Neural crest cell (in vitro differentiated cells): ENCODE data around the gene CTIF. TPM values are rescaled to one million over a fixed set of nuclear protein-coding genes. Genes with fewer than 3 reads are reported as not detected.

Source experiments
- DNase-seq: peaks from one replicate; pipeline ENCODE4 v3.0.0; 2021; ENCODE audit warnings: low read depth, mixed read lengths, low spot score
- H3K27ac Mint-ChIP-seq: one replicate; pipeline ENCODE4 v1.8.0; 2021; ENCODE audit warnings: mild to moderate bottlenecking, mixed read lengths; ENCODE audit not compliant: unreplicated experiment
- H3K27me3 Mint-ChIP-seq: 2 replicates; pipeline ENCODE4 v1.8.0; 2021; ENCODE audit warnings: low read depth, mild to moderate bottlenecking, mixed read lengths
- H3K36me3 Mint-ChIP-seq: 2 replicates; pipeline ENCODE4 v1.8.0; 2021; ENCODE audit warnings: low read depth, mild to moderate bottlenecking, mixed read lengths
- H3K4me1 Mint-ChIP-seq: 2 replicates; pipeline ENCODE4 v1.8.0; 2021; ENCODE audit warnings: mixed read lengths
- H3K4me3 Mint-ChIP-seq: one replicate; pipeline ENCODE4 v1.8.0; 2021; ENCODE audit warnings: mild to moderate bottlenecking, mixed read lengths
- H3K9me3 Mint-ChIP-seq: 2 replicates; pipeline ENCODE4 v1.8.0; 2021; ENCODE audit warnings: mixed read lengths
- total RNA-seq: library from RNA; stranded (reverse); gene quantifications from 2 replicates; pipeline ENCODE4 v1.2.1, GENCODE V29; 2021
- TF ChIP-seq, protein P1 (sequence below): fragments of 200-600 bp; sonication (generic); conservative IDR thresholded peaks from 2 replicates; pipeline ENCODE4 v1.5.0; 2021; ENCODE audit warnings: antibody characterized with exemption, mild to moderate bottlenecking

The CTIF gene
- total RNA-seq, 1 donor from 2014 or later, result 52.6 TPM

DNA sequence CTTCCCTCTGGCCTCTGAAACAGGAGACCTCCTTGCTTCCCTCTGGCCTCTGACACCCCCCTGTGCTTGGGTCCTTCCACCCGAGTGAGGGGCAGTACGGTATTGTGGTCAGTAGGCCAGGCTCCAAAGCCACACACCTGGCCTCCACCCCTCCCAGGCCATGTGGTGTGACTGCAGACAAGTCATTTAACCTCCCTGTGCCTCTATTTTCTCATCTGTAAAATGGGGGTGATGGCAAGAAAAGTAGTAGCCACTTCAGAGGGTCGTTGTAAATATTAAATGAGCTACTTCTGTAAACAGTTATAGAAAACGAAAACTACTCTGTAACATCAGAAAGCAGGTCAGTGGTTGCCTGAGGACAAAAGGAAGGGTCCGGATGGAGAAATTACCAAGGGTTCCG is 337.8 kb downstream of the CTIF start:
- TF ChIP-seq, protein P1, sequence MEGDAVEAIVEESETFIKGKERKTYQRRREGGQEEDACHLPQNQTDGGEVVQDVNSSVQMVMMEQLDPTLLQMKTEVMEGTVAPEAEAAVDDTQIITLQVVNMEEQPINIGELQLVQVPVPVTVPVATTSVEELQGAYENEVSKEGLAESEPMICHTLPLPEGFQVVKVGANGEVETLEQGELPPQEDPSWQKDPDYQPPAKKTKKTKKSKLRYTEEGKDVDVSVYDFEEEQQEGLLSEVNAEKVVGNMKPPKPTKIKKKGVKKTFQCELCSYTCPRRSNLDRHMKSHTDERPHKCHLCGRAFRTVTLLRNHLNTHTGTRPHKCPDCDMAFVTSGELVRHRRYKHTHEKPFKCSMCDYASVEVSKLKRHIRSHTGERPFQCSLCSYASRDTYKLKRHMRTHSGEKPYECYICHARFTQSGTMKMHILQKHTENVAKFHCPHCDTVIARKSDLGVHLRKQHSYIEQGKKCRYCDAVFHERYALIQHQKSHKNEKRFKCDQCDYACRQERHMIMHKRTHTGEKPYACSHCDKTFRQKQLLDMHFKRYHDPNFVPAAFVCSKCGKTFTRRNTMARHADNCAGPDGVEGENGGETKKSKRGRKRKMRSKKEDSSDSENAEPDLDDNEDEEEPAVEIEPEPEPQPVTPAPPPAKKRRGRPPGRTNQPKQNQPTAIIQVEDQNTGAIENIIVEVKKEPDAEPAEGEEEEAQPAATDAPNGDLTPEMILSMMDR, result no peak
- H3K9me3 Mint-ChIP-seq, result no peaks in the 10 kb centered on the region
- no peaks in the 10 kb centered on the region for H3K36me3 Mint-ChIP-seq
- no peak for DNase-seq
- H3K4me1 Mint-ChIP-seq, result peaks cover 9% of the 10 kb centered on the region
- no peaks in the 10 kb centered on the region for H3K27me3 Mint-ChIP-seq
- peak overlapping the region; percentile 35 for H3K27ac Mint-ChIP-seq
- H3K4me3 Mint-ChIP-seq, result no peak overlapping the region

DNA sequence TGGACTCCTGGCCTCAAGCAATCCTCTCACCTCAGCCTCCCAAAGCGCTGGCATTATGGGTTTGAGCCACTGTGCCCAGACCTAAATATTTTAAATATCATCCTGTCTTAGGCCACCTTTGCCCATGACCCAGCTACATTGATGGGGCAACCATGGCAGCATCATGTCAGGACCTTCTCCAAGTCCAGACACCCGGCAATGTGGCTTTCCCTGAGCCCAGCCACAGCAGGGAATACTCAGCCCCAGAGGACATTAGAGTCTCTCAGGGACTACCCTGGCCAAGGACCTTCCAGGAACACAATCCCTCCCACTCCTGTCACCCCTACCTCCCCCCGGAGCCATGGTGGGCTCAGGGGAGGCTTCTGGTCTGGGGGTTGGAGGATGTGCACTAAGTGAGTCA is 339.1 kb downstream of the CTIF start:
- peaks cover 9% of the 10 kb centered on the region for H3K4me1 Mint-ChIP-seq
- no peaks in the 10 kb centered on the region for H3K27me3 Mint-ChIP-seq
- no peak for DNase-seq

DNA sequence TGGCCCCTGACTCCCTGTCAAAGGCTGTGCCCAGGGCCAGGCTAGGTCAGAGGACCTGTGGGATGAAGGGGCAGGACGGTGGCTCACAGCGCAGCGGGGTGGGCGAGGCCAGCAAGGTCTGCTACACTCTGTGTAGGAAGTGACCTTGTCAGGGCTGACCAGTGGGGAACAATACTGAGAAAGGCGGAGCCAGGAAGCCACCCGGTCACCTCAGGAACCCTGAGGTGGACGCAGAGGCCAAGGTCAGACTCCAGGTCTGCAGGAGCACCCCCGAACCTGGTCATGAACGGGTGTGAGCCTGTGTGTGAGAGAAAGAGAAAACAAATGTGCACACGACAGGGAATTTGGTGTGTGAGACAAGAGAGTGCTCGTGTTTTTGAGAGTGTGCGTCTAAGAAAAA is 339.6 kb downstream of the CTIF start:
- TF ChIP-seq, protein P1, result no peak
- Mint-ChIP-seq H3K4me3 (no peak overlapping the region), H3K36me3 (no peaks in the 10 kb centered on the region), H3K9me3 (no peaks in the 10 kb centered on the region), H3K27ac (peak overlapping the region; percentile 64), H3K4me1 (peaks cover 6% of the 10 kb centered on the region), H3K27me3 (no peaks in the 10 kb centered on the region)
- DNase-seq, result no peak

More for the DNA sequence above, 339.1 kb downstream of the CTIF start:
- TF ChIP-seq, protein P1, result no peak
- Mint-ChIP-seq H3K4me3 (no peak overlapping the region), H3K9me3 (no peaks in the 10 kb centered on the region), H3K27ac (no peak overlapping the region), H3K36me3 (no peaks in the 10 kb centered on the region)

DNA sequence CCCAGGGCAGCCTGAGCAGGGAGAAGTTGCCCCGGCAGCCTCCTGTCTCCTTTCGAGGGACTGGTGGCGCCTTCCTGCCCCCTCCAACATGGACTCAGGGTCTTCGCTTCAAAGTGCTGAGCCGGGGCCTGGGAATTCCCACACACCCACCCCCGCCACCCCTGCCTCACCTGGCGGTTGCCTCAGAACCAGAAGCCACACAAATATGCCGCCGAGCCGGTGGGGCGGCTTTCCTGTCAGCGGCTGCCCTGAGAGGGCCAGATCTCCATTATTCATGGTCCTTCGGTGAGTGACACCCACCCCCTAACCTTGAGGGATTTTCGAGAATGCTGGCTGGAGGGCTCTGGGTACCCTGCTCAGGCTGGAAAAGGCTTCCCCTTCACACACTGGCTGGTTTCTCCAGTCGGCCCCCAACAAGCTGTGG is 340.2 kb downstream of the CTIF start:
- Mint-ChIP-seq H3K4me1 (peaks cover 6% of the 10 kb centered on the region), H3K4me3 (no peak overlapping the region), H3K27ac (no peak overlapping the region), H3K9me3 (no peaks in the 10 kb centered on the region), H3K36me3 (no peaks in the 10 kb centered on the region), H3K27me3 (no peaks in the 10 kb centered on the region)
- TF ChIP-seq, protein P1, result no peak
- no peak for DNase-seq

DNA sequence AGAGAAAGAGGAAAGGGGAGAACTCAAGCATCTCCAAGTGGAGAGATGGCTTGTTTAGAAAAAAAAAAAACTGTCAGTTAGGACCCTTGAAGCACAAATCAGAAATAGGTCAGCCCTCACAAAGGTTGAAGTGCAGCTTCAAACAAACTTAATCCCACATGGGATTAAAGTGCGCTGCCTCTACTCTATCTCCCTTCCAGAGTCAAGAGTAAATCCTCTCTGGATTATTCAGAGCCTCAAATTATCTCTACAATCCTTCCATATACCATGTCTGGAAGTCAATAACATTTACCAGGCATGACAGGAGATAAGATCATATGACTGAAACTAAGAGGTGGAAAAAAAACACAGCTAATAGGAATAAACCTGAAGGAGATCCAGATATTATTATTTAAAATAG is 342.1 kb downstream of the CTIF start:
- Mint-ChIP-seq H3K4me1 (peaks cover 11% of the 10 kb centered on the region), H3K27me3 (no peaks in the 10 kb centered on the region), H3K9me3 (no peaks in the 10 kb centered on the region), H3K36me3 (no peaks in the 10 kb centered on the region), H3K27ac (no peak overlapping the region), H3K4me3 (no peak overlapping the region)
- no peak for DNase-seq
- TF ChIP-seq, protein P1, result no peak

DNA sequence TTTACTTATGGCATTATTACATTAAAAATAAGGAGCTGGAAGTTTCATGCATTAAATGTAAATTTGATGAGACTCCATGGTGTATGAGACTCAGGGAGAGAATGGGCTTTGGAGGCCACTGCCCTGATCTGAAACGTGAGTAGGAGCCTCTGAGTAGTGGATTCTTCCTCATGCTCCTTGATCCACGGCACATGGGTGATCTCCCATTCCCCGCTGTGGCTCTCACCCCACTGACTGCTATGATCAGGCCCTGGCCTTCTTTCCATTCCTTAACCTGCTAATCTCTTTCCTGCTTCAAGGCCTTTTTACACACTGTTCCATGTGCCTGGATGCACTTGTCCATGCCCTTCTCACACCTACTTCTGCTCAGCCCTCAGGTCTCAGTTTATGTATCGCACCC is 343.5 kb downstream of the CTIF start:
- Mint-ChIP-seq H3K4me3 (no peak overlapping the region), H3K9me3 (no peaks in the 10 kb centered on the region), H3K27ac (no peak overlapping the region), H3K36me3 (no peaks in the 10 kb centered on the region), H3K27me3 (no peaks in the 10 kb centered on the region), H3K4me1 (peaks cover 11% of the 10 kb centered on the region)
- TF ChIP-seq, protein P1, result no peak
- DNase-seq, result no peak
